HG02610 (cell line): ENCODE results near the gene GAS2L3.
"Not testable (repeated sequence)": the region's sequence is repeated elsewhere in the genome, so short reads cannot be mapped to it uniquely, and the experiment has no call there.

Experiments used
- ATAC-seq: cut with Tn5 transposase; IDR thresholded peaks from one replicate; pipeline ENCODE4 v1.9.1; 2021; ENCODE audit warnings: mild to moderate bottlenecking, moderate library complexity; ENCODE audit not compliant: unreplicated experiment

Gene GAS2L3

DNA sequence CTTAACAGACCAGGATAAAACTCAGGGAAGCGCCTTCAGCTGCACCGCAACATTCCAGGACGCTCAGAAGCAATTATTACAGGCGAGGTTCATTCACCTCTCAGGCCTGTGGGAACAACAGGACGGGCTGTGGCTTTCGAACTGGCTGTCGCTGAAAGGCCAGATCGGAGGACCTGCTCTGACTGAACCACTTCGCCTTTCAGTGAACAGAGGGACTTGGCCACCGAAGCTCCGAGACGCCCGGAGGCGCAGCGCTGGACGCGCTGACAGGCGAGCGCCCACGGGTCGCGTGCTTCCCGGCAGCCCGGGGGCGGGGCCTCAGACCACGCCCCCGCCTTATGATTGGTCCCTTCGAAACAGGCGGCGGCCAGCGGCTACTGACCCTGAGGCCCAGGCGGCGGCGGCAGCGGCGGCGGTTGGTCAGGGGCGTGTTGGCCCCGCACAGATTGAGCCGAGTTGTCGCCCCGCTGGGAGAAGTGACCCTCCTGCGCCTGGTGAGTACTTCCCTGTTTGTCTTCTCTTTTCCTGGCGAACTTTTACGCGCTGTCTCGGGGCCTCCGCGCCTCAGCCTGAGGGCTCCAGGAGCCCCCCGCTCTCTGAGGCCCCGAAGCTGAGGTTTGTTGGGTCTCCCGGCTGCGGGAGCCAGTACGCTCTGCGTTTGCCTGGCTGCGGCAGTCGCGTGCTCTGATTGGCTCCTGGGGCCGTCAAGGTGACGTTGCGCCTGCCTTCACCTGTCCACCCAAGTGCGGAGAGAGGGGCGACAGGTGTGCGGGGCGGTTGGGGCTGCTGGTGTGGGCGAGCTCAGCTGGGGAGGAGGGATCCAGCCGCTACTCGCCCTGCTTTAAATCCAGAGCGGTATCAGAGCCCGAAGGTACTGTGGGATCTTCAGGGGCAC, at the start of gene GAS2L3:
Gene GAS2L3, plus strand, starts transcription at position 393 of the 895 bp plus-strand sequence. CDS start 21,221 bp downstream, outside the sequence.
- peak; percentile 96 for ATAC-seq

DNA sequence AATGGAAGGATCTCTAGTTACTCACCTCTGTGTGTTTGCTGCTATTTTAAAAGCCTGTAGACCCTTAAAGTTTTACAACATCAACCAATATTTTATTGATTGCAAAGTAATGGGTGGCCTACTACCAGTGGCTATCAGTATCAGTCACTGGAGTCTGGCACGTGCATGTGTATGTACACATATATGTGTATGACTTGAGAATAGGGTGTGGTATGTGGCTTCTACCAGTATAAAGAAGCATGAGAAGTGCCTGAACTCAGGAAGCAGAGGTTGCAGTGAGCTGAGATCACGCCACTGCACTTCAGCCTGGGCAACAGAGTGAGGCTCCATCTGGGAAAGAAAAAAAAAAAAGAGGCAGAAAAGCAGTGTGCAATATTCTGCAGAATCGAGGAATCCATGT, 45.5 kb upstream of the GAS2L3 start:
- ATAC-seq, result no peak

DNA sequence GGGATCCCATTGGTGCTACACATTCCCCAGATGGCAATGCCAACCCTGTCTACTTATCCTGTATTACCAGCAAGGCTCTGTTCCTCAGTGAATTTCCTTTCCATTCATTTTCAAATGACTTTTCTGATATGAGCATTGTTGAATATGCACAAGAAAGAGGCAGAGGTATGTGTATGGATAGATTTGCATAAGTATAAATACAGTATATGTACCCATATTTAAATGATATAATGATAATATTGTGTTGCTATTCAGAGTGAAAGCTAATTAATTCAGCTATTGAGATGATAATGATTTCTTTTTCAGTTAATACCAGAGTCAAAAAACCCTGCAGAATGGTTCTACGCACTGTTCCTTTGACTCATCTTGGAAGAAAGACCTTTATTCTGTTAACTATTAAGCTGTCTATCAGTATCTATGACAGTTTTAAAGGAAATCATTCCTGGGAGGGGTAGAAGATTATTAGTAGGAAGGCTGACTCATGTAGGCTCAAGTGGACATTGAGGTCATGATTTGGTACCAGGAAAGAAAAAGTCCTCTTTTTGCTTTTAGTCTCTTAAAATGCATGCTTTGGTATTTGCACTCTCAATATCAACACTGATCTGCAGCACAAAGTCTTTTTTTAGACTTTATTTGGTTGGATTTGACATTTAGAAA, 44.9 kb upstream of the GAS2L3 start:
- no peak for ATAC-seq

DNA sequence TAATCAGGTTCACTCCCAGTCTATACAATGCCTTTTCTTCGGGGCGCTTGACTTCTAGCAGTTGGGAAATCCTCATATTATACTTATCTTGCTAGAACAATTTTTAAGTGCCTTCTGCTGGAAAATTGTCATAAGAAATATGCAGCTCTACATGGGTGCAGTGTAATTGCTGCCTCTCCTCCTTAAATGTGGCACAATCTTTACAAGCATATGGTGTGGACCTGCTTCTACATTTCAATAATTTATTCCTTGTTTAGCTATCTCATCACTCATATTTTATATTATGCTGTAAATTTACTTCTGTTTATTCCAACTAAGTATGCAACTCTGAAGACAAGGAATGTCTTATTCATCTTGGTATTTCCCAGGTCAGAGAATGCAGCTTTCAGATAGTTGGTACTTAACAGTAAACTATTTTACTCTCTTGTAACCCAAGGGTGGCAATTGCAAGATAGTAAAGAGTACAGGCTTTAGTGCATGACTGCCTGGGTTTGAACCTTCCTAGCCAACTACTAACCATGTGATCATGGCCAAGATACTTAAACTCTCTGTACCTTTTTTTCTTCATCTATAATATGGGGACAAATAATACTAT, 43.6 kb upstream of the GAS2L3 start:
- ATAC-seq, result no peak

DNA sequence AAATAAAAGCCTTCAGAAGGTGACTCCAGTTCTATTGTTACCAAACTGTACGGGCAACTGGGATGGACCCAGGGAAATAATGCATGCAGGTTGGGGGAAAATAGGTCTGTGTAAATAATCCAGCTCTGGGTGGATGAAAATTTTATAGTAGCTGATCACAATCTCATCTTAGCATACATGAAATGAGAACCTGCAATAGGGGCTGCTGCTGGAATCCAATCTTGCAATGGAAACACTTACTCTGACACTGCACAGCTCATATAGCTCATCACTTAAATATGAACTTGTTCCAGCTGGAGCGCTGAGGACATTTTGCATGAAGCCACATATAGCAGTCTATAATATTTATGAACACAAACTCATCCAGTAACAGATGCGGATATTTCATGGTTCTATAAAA, 40.1 kb upstream of the GAS2L3 start:
- no peak for ATAC-seq

DNA sequence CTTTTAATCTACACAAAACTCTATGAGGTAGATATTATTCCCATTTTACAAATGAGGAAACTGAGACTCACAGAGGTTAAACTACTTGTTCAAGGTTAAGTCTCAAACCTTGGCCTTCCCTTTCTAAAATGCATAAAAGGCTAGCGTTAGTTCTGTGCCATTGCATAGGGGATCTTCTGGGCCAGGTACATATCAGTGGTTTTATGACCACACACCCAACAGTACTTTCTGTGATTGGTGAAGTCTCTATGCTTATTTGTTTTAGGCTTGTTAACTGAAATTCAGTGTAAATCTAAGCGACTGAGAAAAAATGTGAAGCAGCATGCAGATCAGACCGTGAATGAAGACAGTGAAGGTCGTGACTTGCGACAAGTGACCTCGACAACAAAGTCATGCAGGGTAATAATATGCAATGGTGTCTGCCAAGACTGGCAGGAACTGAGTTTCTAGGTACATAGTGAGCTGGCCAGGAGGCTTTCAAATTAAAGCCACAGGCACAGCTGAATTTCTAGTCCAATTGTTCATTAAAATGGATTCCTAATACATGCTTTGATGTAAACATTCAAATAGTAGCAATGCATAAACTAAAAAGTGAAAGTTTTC, 38.8 kb upstream of the GAS2L3 start:
- ATAC-seq, result no peak

DNA sequence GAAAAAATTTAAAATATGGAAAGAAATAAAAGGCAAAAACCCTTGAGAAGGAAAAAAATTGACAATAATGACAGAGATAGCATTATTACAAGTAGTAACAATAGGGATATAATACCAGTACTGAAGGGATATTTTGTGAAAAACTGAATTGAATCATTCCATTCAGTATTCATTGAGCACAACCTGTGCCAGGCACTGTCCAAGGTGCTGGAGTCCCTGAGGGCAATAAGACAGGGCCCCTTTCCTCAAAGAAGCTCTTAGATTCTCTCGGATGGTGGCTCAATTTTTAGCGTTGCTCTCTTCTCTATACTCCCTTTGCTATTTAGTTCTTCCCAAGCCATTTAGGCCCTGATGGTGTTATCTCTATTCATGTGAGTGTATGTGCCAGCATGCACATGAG, 34.3 kb upstream of the GAS2L3 start:
- ATAC-seq, result no peak

DNA sequence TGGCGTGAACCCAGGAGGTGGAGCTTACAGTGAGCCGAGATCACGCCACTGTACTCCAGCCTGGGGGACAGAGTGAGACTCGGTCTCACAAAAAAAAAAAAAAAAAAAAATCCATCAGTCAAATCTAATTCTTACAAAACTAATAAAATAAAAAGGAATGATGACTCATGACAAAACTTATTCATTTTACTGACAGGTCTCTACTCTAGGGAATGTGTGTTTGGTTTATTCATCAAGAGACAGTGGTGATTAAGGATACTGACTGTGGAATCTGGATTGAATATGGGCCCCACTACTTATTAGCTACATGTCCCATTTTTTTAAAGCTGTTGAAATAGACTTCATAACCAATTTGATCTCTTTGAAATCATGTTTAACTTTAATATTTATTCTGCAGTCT, 29.3 kb upstream of the GAS2L3 start:
- ATAC-seq, result no peak

DNA sequence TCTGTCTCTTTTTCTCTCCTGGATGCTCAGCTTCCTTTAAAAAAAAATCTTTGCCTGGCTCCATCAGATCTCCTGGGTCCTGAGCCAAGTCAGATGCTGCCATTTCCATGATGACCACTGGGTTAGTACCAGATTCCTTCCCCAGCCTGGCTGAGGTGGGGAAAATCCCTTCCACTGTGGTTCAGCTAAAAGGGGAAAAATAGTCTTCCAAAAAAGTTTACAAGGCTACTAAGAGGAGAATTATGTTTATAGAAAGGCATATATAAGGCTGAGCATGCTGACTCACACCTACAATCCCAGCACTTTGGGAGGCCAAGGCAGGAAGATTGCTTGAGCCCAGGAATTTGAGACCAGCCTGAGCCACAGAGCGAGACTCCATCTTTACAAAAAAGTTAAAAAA, 28.4 kb upstream of the GAS2L3 start:
- ATAC-seq, result no peak

DNA sequence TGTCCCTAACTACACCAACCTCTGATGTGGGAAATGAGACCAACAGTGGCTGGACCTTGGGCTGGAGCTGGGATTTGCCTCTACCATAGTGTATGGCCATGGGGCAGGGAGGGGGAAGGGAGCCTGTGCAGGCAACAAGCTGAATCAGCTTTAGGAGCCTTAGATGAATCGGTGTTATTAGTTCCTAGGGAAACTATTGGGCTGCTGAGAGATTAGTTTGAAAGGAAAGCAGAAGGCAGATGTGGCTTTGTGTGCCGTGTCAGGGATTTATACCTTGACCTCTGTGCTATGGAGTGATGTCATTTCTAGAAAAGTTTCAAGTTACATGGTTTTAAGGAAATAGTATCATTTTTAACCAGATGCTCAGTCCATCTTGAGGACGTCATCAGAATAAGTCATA, 19.5 kb upstream of the GAS2L3 start:
- ATAC-seq, result no peak

DNA sequence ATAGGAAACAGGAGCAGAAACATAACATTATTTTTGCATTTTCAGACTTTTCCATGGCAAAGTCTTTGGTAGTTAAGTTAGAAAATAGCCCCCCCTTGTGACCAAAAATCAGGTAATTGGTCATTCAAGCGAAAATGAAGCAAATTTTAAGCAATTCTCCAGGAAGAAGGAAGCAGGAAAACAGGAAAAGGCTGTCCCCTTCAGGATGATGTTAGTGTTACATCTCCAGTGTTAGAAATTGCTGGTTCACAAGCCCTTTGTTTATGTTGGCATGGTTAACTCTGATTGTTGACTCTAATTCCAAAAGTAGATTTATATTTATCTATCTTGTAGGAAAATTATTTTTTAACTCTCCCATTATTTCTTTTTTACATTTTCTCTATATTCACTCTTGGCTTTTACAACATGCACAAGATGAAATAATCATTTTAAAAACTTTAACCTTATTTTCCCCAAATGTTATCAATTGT, 18.8 kb upstream of the GAS2L3 start:
- ATAC-seq, result no peak

DNA sequence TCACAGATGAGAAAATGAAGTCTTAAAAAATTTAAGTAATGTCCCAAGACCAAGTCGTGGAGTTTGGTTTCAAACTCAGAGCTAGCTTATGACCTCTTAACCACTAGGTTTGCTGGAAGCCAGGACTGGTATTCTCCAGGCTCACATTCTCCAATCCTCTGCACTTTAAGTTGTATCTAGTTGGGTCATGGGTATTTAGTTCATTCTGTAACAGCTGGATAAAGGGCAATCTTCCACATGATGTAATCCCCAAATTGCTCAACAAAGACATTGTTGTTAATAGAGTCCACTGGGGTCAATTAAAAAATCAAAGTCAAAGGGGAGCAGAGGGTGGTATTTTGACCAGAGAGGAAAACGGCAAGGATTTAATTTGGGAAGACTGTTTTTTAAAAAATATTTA, 17.8 kb upstream of the GAS2L3 start:
- ATAC-seq, result no peak

DNA sequence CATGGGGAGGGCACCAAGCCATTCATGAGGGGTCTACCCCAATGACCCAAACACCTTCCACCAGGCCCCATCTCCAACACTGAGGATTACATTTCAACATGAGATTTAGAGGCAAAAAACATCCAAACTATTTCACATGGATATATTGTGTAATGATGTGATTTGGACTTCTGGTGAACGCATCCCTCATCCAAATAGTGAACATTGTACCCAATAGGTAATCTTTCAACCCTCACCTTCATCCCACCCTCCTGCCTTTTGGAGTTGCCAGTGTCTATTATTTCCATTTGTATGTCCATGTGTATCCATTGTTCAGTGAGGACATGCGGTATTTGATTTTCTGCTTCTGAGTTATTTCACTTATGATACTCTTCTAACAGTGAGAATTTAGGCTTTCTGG, 16.1 kb upstream of the GAS2L3 start:
- ATAC-seq, result no peak

DNA sequence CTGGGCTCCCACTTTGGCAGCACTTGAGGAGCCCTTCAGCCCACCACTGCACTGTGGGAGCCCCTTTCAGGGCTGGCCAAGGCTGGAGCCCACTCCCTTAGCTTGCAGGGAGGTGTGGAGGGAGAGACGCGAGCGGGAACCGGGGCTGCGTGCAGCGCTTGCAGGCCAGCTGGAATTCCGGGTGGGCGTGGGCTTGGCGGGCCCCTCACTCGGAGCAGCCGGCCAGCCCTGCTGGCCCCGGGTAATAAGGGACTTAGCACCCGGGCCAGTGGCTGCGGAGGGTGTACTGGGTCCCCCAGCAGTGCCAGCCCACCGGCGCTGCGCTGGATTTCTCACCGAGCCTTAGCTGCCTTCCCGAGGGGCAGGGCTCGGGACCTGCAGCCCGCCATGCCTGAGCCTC, 14.2 kb upstream of the GAS2L3 start:
- ATAC-seq, result not testable (repeated sequence)

DNA sequence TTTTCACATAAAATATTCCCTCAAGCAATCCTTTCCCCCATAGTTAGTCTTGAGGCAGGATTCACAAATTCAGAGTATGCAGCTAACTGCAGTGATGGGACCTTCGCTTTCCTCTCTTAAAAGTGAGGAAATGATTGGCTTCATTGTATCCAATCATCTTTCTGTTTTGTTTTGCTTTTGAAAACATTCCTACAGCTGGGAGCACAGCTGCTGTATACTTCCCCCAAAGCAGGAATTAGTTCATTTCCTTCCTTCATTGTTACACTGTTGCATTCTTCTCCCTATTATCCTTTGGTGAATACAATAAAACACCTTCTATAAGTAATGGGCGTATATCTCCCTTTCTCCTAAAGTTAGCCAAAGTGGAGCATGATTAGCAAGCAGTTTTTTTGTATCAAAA, 9.4 kb upstream of the GAS2L3 start:
- ATAC-seq, result no peak

DNA sequence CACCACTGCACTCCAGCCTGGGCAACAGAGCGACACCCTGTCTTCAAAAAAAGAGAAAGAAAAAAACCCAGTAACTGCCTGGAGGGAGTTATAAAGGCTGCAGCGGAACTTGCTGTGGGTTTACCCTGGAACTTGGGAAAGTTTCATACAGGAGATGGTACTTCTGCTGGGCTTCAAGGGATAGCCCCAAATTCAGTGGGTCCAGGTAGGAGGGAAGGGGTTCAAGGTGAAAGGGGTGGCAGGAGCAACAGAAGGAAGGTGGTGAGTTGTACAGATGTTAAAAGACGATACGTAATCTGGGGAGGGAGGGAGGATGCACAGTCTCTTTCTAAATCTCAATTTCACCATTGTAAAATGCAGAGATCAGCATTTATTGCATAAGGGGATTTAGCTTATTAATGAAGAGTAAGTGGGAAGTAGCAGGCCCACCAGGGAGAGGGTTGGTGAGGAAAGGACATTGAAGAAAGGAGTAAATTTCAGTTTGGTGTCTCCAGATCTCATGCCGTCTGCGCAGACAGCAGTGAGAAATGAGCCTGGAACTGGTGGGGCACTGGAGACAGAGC, 8.5 kb upstream of the GAS2L3 start:
- ATAC-seq, result no peak

DNA sequence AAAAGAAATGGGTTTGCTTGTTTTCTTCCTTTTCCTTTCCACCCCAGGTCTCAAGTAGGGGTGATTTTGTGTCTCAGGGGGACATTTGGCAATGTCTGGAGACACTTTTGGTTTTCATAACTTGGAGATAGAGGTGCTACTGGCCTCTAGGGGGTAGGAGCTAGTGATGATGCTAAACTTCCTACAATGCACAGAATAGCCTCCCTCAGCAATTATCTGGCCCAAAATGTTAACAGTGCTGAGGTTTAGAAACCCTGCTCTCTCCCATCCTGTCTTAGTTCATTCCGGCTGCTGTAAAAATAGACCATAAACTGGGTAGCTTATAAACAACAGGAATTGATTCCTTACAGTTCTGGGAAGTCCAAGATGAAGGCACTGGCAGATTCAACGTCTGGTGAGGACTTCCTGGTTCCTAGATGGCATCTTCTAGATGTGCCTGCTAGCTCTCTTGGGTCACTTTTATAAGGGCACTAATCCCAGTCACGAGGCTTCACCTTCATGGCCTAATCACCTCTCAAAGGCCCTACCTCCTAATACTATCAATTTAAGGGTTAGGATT, 7.4 kb upstream of the GAS2L3 start:
- ATAC-seq, result no peak

DNA sequence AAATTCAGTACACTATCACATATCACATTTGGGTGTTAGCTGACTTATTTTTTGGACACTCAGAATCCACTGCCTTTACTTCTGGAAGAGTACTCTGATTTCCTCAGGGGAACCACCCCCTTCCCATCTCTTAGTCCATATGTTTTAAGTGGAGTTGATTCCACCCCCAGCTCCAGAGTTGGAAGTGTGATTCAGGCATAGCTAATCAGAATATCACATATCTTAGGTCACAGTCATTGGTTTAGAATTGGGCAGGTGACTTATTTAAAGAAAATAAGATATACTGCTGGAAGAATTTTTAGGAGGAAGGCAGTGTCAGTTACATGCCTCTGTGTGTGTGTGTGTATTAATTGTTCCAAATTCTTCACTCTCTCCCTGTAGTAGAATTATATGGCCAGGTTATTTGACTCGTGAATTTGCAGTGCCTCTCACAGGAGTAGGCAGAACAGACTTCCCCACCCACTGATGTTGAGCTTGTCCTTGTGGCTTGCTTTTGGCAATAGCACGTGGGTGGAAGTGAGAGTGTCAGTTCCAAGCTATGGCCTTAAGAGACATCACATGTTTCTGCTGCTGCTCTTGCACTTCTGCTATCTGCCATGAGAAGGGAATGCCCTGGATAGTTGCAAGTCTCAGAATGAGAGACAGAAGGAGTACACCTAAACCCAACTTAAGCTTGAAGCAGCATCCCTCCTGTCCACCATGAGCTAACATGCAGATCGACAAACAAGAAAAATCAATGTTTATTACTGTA, 6.4 kb upstream of the GAS2L3 start:
- ATAC-seq, result peak; percentile 90

DNA sequence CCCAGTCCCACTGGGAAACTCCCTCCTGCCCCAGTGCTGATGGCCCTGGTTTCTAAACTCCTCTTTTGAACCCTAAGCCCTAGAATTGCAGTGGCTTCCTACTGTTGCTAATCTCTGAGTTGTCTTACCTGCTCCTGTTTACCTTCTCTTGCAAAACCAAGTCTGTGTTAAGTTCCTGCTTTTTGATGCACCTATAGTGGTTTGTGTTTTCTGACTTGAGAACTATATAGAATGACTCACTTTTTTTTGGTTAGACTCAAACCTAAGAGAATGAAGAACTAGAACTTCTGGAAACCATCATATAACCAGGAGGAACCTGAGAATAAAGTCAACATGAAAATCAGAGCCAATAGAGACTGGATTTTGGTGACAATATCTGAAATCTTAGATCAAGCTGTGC, 5.5 kb upstream of the GAS2L3 start:
- ATAC-seq, result peak; percentile 51

DNA sequence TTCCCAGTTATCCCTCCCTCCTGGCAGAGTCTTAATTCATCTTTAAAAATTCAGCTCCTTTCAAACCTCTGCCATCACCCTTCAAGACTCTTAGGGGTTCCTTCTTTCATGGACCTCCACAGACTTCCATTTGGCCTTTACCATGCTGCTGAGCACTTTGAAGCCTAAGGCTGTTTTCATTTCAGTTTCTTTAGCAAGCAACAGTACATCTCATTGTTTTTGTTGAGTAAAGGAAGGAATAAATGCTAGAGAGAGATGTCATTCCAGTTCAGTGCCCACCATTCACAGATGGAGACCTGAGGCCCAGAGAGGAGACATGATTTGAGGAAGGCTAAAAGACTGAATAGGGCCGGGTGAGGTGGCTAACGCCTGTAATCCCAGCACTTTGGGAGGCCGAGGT, 1.3 kb upstream of the GAS2L3 start:
- ATAC-seq, result no peak
